GM18526 (cell line): Measurements from ENCODE around the gene VAMP7.

Experiments
- POLR2A ChIP-seq: IDR thresholded peaks from 3 replicates; pipeline ENCODE4 v1.6.1; 2011; ENCODE audit not compliant: insufficient read length; ENCODE audit errors: extremely low read depth

The VAMP7 gene

DNA sequence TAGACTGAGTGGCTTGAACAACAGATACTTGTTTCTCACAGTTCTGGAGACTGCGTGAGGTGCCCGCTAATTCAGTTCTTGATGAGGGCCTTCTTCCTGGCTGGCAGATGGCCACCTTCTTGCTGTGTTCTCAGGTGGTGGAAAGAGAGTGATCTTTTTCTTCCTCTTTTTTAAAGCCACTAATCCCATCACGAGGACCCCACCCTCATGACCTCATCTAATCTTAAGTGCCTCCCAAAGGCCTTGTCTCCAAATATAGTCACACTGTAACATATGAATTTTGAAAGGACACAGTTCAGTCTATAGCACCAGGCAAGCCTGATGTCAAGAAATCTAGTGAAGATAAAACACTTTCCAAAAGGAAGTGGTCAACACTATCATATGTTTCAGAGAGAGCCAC lies 12.4 kb downstream of the VAMP7 start:
- no peak for TF ChIP-seq POLR2A

DNA sequence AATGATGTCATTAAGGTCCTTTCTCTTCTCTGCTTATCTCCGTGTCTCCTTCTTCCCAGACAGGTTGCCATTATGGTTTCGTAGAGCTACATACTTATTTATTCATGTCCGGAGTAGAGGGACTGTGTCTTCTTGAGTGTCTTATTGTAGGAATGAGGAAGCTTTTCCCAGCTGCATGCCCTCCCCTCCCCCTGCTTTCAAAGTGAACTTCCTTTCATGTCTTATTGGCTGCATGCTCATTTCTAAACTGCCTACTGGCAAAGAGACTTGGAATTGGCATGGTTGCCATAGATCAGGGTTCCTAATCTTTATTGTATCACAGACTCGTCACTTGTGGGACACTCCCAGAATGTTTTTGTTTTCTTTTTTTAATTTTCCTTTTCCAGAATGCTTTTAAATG lies 15.4 kb downstream of the VAMP7 start:
- TF ChIP-seq POLR2A = no peak

DNA sequence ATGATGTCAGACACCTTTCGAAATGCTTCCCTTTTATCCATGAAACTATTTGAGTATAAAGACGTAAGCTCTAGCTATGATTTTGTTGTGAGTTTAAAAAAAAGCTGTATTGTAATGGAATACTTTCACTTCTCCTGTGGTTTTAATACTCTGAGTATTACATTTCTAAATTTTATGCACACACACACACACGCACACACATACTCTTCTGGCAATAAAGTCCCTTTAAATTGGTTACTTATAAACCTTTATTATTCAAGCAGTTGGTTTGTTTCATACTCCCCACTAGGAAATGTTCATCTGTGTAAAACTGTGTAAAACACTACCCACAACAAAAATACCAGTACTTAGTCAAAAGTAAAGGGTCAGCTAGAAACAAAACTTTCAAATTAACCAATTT lies 18.2 kb downstream of the VAMP7 start:
- TF ChIP-seq POLR2A = no peak

DNA sequence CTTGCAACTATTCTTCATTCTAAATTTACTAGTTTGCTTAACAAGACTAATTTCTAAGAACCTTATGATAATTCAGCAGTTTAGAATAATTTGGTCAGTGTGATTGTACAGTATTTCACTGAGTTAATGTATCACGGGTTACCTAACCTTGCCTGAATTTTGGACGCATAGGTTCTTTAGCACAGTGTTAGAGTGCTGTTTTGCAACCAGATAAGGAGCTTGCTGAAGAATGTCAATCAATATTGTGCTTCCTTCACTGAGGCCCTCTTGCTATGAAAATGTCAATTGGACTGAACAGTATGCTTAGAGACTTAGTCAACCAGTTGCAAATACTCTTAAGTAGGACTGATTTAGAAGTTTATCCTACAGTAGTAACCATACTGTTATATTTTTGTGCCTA lies 19.6 kb downstream of the VAMP7 start:
- no peak for TF ChIP-seq POLR2A

DNA sequence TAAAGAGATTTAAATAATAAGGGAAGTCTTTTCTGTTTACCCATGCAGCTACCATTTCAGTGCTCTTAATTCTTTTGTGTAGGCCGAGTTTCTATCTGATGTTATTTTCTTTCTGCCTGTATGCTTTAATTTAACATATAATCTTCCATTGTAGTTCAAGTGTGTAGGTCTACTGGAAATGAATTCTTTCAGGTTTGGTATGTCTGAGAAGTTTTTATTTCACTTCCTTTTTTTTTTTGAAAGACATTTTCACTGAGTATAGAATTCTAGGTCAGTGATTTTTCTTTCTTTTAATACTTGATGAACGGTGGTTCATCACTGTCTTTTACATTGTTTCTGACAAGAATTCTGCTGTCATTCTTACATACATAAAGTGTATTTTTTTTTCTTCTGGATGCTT lies 42.1 kb downstream of the VAMP7 start:
- TF ChIP-seq POLR2A = no peak

DNA sequence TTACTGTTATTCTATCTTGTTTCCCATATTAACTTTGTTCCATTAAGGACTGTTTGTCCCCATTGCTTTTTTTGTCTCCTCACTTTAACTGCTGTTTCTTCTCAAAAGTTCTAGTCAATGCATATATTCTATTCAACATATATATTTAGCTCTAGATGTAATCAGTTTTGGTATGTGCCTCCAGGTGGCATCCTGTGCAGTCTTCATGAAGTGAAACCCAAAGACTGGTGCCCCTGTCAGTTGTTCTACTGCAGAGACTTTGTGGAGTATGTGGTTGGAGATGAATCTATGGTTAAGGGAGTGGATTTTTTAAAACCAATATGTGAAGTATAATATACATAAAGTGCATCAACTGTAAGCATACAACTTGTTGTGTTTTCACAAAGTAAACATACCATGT lies 57.0 kb downstream of the VAMP7 start:
- TF ChIP-seq POLR2A = no peak

DNA sequence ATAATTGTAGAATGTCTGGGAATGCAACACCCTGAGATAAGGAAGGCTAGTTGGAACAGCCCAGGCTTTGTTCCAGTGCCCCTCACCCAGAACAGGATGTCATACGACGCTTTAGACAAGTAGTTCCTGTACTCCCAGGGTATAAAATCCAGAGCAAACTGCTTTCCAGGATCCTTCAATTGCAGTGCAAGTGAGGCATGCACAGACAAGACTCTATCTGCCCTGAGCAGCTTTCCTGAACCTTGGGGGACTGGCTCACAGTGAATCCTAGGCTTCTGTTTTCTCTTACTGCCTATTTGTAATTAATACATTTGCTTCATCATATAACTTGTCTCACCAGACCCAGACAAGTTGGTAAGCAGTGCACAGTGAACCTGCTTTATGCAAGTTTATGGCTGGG lies 68.0 kb downstream of the VAMP7 start:
- TF ChIP-seq POLR2A = no peak

DNA sequence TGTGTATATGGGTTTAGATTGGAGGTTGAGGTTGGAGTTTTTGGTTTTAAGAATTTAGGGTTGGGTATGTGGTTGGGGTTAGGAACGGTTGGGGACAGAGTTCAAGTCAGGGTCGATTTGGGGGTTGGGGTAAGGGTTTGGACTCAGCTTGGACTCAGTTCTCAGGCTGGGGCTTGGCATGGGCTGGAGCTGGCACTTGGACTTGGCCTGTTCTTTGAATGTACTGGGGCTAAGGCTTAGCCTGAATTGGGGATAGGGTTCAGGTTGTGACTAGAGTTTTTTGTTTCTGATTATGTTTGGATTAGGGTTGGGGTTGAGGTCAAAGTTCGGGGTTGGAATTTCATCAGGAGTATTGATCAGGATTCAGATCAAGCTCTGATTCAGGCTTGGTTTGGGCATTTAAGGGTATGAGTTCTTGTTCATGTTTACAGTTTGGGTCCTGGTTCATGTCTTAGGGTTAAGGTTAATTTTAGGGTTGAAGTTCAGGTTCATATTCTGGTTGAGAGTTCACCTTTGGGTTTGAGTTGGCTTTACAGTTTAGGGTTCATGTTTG lies 70.2 kb downstream of the VAMP7 start:
- no peak for TF ChIP-seq POLR2A

DNA sequence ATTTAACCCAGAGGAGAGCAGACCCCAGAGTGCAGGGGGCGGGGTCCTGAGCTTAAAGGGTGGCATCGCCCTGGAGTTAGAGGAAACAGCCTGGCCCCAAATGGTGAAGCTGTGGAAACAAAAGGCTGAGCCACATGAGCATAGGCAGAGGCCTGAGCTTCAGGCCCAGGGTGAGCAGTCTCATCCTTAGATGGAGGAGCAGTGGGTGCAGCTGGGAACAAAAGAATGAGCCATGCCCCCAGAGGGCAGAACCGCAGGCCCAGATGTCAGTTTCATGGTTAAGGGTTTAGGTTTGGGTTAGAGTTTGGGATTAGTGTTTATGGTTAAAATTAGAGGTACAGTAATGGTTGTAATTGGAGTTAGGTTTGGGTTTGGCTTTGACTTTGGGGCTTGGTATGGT lies 71.9 kb downstream of the VAMP7 start:
- TF ChIP-seq POLR2A = no peak

DNA sequence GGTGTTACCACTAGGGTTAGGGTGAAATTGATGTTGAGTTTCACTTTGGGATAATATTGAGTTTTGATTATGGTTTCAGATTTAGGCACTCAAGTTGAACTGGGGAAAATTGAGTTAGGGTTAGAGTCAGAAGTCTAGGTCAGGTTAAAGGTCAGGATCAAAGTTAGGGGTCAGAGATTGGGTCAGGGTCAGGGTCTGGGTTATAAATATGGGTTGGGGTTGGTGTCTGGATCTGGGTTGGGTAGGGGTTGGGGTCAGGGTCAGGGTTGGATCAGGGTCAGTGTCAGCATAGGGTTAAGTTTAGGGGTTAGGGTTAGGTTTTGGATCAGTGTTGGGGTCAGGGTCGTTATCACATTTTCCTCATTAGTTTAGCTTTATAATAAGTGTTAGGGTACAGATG lies 73.6 kb downstream of the VAMP7 start:
- TF ChIP-seq POLR2A = no peak

DNA sequence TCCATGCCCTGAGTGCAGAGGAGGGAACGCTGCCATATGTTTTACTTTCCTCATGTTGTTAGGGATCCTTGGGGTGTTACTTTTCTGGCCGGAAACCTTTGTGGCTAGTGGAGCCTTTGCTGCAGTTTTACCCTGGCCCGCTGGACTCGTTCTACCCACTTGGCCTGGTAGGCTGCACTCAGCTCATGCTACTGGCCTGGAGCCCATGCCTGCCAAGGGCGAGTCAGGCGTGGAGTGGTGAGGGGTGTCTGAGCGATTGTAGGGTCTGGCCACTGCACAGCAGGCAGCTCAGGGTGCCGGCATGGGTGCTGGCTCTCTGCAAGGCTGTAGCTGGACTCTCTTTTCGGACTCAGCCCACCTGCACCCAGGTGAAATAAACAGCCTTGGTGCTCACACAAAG lies 75.0 kb downstream of the VAMP7 start:
- TF ChIP-seq POLR2A = no peak

DNA sequence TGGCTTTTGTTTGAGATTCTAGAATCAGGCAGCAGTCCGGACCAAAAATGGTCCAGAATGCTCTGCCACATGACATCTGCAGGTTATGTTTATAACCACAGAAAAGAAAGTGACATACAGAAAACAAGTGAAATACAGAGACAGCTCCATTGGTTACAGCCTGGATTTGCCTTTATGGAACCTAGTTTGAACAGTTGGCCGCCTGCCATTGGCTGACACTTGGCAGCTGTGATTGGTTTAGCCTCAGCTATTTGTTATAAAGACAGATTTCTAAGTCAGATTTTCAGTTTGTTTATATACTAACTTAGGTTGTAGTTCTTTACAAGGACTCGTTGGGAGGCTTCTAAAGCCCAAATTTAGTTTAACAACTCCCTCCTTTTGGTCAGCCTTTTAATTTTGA lies 75.5 kb downstream of the VAMP7 start:
- TF ChIP-seq POLR2A = no peak

DNA sequence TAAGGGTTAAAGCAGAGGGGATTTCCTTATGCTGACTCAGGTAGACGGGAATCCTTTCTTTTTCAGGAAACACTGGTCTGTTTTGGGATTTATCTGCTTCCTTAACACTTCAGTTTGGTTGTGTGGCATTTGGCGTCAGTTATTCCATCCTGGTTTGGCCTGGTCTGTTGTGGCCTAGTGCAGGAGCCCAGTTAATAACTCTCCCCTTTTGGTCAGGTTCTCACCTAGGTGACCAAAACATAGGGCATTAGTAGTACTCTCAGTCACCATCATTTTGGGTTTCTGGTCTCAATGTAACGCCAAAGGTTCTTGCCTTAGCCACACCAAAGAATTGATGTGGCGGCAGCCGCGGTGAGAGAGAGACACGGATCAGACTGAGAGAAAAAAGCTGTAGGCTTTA lies 76.7 kb downstream of the VAMP7 start:
- no peak for TF ChIP-seq POLR2A

DNA sequence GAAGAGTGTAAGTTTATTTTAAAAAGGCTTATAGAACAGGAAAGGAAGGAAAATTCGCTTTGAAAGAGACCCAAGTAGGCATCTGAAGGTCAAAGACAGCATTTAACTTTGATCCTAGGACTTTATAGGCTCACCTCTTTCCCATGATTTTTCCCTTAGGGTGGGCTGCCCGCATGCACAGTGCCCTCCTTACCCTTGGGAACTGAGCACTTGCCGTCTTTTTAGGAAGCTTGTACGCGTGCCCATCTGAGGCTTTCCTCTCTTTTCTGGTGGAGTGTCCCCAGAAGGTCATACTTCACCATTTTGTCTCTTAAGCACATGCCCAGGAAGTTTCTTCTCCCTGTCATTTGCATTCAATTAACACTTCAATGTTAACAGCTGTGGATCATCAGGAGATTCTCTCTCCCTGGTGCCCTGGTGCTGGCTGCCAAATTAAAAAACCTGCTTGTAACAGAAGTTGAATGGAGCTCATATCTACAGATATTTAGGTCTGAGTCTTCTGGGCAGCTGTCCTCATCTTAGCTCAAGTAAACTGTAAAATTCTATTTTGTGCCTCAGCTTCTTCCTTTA lies 78.0 kb downstream of the VAMP7 start:
- no peak for TF ChIP-seq POLR2A

DNA sequence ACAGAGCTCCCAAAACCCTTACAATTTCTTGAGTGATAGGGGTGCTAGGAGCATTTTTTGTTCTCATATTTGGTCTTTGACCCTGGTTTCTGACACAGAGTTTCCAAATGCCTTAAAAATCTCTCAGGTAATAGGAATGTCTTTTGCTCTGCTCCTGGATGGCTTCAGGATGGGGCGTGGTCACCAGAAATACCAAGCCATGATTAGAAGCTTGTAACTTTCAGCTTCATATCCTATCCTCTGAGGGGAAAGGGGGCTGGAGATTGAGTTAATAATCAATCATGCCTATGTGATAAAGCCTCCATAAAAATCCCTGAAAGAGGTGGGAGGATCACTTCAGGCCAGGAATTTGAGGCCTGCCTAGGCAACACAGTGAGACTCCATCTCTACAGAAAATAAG lies 81.8 kb downstream of the VAMP7 start:
- TF ChIP-seq POLR2A = no peak

DNA sequence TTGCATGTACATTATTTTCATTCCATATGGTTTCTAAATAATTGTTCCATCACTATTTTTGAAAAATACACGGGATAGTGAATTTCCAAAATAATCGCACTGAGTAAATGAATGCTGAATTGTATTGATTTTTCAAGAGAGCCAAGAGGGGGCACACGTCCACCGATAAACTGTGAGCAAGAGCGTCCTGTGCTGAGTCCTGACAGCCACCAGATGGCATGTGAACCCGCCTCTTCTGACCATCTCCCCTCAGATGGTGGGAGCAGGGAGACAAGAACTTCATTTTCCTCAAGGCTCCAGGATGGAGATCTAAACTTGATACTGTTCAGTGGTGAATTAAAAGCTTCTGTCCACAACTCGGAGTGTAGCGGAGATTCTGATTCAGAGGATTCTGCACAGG lies 85.7 kb downstream of the VAMP7 start:
- TF ChIP-seq POLR2A = no peak

DNA sequence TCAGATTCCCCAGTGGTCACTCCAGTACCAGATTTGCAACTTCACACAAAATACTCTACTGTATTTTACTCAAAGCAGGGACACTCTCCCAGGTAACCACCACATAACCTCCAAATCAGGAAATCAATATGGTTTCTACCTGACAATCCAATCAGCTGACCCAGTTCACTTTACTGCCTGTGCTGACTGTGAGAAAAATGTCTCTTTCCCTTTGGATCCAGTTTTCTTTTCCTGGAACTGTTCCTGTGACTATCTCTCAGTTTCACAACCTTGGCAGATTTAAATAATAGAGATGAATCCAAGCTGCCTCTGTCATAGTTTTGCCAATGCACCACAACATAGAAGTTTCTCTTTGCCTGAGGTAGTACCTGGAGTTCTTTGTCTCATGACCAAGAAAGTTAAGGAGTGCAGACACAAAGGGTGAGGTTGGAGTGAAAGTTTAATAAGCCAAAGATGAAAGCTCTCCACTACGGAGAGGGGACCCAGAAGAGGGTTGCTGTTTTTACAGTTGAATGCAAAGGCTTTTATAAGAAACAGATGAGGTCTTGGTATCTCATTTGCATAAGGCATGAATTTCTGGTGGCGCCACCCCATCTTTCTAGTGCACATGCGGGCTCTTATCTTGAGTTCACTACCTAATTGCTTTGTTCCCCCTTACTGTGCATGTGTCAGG lies 86.6 kb downstream of the VAMP7 start:
- TF ChIP-seq POLR2A = no peak

DNA sequence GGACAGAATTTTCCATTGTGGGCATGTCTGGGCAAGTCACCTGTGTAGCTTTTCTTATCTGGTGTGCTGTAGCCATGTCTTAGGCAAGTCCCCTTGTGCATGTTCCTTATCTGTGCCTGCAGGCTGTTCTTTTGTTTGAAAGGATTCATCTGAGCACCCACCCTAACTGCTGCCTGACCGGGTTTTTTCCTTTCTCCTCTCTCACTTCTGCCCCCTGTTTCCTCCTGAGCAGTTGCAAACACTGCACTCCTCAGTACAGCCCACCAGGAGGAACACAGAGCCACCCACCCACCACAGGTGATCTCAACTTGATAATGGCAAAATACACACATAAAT lies 87.1 kb downstream of the VAMP7 start:
- TF ChIP-seq POLR2A = no peak

DNA sequence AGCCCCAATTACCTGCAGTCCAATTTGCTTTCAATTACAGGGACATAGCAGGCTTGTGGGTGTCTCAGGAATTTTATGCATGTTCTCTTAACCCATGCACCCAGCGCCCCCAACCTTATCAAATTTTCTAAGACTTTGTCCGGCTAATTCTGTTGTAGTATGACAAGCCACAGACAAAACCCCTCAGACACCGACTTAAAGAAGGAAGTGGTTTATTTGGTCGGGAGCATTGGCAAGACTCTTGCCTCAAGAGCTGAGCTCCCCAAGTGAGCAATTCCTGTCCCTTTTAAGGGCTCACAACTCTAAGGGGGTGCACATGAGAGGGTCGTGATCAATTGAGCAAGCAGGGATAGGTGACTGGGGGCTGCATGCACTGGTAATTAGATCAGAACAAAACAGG lies 87.6 kb downstream of the VAMP7 start:
- no peak for TF ChIP-seq POLR2A
